Measurements from ENCODE around the gene KRTAP5-8. TPM values are rescaled to one million over a fixed set of nuclear protein-coding genes. Genes with fewer than 3 reads are reported as not detected.
"Not testable (repeated sequence)": the region's sequence is repeated elsewhere in the genome, so short reads cannot be mapped to it uniquely, and the experiment has no call there.

Gene KRTAP5-8
- total RNA-seq, 4 donors from 2014 or later = 0.22 TPM; not detected in 3

GRCh38 chr11:71565263-71565662 is 27.4 kb downstream of the KRTAP5-8 start, which contains the start of gene KRTAP5-10:
Gene KRTAP5-10 (plus strand): TSS chr11:71565563. CDS start chr11:71565588, 25 bp downstream.
- no peak within 1 kb of the TSS for H3K27ac ChIP-seq
- 20 to 30% methylated on average over 2 to 3 of the region's 5 CpGs for WGBS, 2 donors
- no peak for TF ChIP-seq POLR2A (IDR thresholded peaks at IDR 0.05)
- TF ChIP-seq CTCF (IDR thresholded peaks at IDR 0.05) = no peak

DNA sequence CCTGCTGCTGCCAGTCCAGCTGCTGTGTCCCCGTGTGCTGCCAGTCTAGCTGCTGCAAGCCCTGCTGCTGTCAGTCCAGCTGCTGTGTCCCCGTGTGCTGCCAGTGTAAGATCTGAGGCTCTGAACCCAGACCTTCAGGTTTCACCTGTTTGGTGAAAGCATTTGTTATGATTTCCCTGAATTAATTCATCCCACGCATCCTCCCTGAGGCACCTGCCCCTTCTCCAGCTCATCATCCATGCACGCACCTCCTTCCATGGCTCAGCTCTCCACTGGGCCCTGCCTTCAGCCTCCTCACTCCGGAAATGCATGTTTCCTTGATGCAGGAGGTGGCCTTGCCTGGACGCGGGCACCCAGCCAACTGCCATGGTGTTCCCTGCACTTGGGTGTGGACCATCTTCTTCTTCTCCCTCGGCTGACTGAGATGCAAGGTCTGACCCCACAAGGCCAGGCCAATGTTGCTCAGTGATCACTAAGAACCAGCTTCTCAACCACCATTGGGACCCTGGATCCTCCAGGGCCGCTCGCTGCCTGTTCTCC is 28.3 kb downstream of the KRTAP5-8 start:
- intact Hi-C loops (cut with DNase I) = no loop called here
- H3K27me3 ChIP-seq = peaks cover 0 to 55% (median 0%) of the 10 kb centered on the region in 4 donors
- WGBS, 2 donors = 40 to 74% methylated on average over 6 to 7 of the region's 10 CpGs
- no peaks in the 10 kb centered on the region for H3K9me3 ChIP-seq
- H3K36me3 ChIP-seq = no peaks in the 10 kb centered on the region
- no peak for DNase-seq
- no peaks in the 10 kb centered on the region for H3K4me1 ChIP-seq
- H3K4me3 ChIP-seq = no peak overlapping the region
- H3K27ac ChIP-seq = no peak overlapping the region
- TF ChIP-seq POLR2A (IDR thresholded peaks at IDR 0.05) (no peak), CTCF (IDR thresholded peaks at IDR 0.05) (no peak)

More at GRCh38 chr11:71565263-71565662, 27.4 kb downstream of the KRTAP5-8 start, which contains the start of gene KRTAP5-10:
- no peak for DNase-seq
- H3K27me3 ChIP-seq = peaks cover 0 to 53% (median 0%) of the 10 kb centered on the region in 4 donors
- H3K9me3 ChIP-seq = no peaks in the 10 kb centered on the region
- intact Hi-C loops (cut with DNase I) = no loop called here
- H3K36me3 ChIP-seq = no peaks in the 10 kb centered on the region
- H3K4me1 ChIP-seq = no peaks in the 10 kb centered on the region
- H3K4me3 ChIP-seq = no peak within 1 kb of the TSS

- DNase-seq; H3K36me3 ChIP-seq; H3K27ac ChIP-seq; H3K4me1 ChIP-seq; H3K9me3 ChIP-seq; H3K4me3 ChIP-seq; intact Hi-C loops (cut with DNase I): not testable (repeated sequence)
- 45 to 60% methylated on average over 11 of the region's 21 CpGs for WGBS, 2 donors
- peaks cover 0 to 55% (median 0%) of the 10 kb centered on the region in 4 donors for H3K27me3 ChIP-seq
These were observed 29.1 kb downstream of the KRTAP5-8 start for GRCh38 chr11:71566626-71567599.

- WGBS, 2 donors = 45 to 47% methylated on average over 7 of the region's 8 CpGs
- not testable (repeated sequence) for DNase-seq, H3K9me3 ChIP-seq
These were observed 29.8 kb downstream of the KRTAP5-8 start for GRCh38 chr11:71567633-71568032.

DNA sequence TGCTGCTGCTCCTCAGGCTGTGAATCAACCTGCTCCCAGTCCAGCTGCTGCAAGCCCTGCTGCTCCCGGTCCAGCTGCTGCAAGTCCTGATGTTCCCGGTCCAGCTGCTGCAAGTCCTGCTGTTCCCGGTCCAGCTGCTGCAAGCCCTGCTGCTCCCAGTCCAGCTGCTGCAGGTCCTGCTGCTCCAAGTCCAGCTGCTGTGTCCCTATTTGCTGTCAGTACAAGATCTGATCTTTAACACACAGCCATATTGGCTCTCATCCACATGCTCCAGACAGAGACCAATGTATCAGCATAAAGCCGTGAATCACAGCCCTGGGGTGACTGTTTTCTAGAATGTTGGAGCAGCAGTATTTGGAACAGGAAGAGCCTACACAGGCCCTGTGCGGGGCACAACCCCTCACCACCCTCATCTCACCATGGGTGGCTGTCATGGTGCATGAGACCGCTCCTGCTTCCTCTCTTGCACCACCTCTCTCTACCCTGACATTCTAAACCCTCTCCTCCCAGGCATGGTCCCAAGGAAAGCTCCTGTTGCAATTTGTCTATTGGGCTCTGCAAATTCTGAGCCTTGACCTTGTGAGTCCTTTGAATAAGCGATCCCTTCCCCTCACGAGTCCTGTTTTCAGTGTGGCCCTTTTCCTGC is 31.0 kb downstream of the KRTAP5-8 start:
- DNase-seq = no peak
- TF ChIP-seq CTCF (IDR thresholded peaks at IDR 0.05) (no peak), POLR2A (IDR thresholded peaks at IDR 0.05) (no peak)
- no peaks in the 10 kb centered on the region for H3K9me3 ChIP-seq
- no peak overlapping the region for H3K27ac ChIP-seq
- peaks cover 0 to 45% (median 0%) of the 10 kb centered on the region in 4 donors for H3K27me3 ChIP-seq
- intact Hi-C loops (cut with DNase I) = no loop called here
- no peak overlapping the region for H3K4me3 ChIP-seq
- H3K36me3 ChIP-seq = no peaks in the 10 kb centered on the region
- H3K4me1 ChIP-seq = no peaks in the 10 kb centered on the region
- 32 to 39% methylated on average over 7 of the region's 8 CpGs for WGBS, 2 donors

More at GRCh38 chr11:71567633-71568032, 29.8 kb downstream of the KRTAP5-8 start:
- H3K4me1 ChIP-seq; H3K36me3 ChIP-seq; intact Hi-C loops (cut with DNase I); H3K4me3 ChIP-seq; H3K27ac ChIP-seq: not testable (repeated sequence)
- peaks cover 0 to 55% (median 0%) of the 10 kb centered on the region in 4 donors for H3K27me3 ChIP-seq

GRCh38 chr11:71571101-71571850 is 33.5 kb downstream of the KRTAP5-8 start:
- H3K27me3 ChIP-seq = peaks cover 0 to 22% (median 0%) of the 10 kb centered on the region in 4 donors
- H3K4me1 ChIP-seq; H3K36me3 ChIP-seq; H3K27ac ChIP-seq; intact Hi-C loops (cut with DNase I); H3K9me3 ChIP-seq; DNase-seq; H3K4me3 ChIP-seq: not testable (repeated sequence)
- 56 to 69% methylated on average over 2 to 8 of the region's 39 CpGs for WGBS, 2 donors

Measured in esophagus squamous epithelium (tissue), 5 donors.